ENCODE measurements around the gene FUBP3. TPM values are rescaled to one million over a fixed set of nuclear protein-coding genes. Genes with fewer than 3 reads are reported as not detected.

Gene FUBP3
- polyA plus RNA-seq, 2 of the 4 experiments (the other 2 are of a cell fraction) = 43.5 to 67.7 TPM

GRCh38 chr9:130659699-130660248, 80.4 kb downstream of the FUBP3 start:
- no peak for ATAC-seq
- H3K9me3 ChIP-seq = no peaks in the 10 kb centered on the region
- POLR2A ChIA-PET = no interaction called here
- peak overlapping the region; percentile 48 for H3K4me3 ChIP-seq
- FAIRE-seq = no peak
- DNase-seq (ENCODE audit: low read depth in 1 of 2, low spot score in 1 of 2) = no peak
- TF ChIP-seq E2F6 (IDR thresholded peaks at IDR 0.05; ENCODE audit: borderline replicate concordance, low read depth) (no peak), HDAC2 (IDR thresholded peaks at IDR 0.05) (no peak), HOXB13 (CRISPR knock-in tag; IDR thresholded peaks at IDR 0.05; ENCODE audit: low read depth) (no peak), POLR2A (IDR thresholded peaks at IDR 0.05; ENCODE audit: low read length) (no peak), HOXA7 (CRISPR knock-in tag; IDR thresholded peaks at IDR 0.05) (no peak), HOXB5 (CRISPR knock-in tag; IDR thresholded peaks at IDR 0.05) (no peak), BCL3 (IDR thresholded peaks at IDR 0.05) (no peak), NPAS2 (CRISPR knock-in tag; IDR thresholded peaks at IDR 0.05; ENCODE audit: borderline replicate concordance) (no peak), CEBPB (IDR thresholded peaks at IDR 0.05) (no peak), ATOH8 (CRISPR knock-in tag; IDR thresholded peaks at IDR 0.05; ENCODE audit: low read depth) (no peak), HES2 (IDR thresholded peaks at IDR 0.05) (no peak), CBX8 (IDR thresholded peaks at IDR 0.05) (no peak), NR3C1 (IDR thresholded peaks at IDR 0.05) (no peak)
- CTCF ChIA-PET = interaction anchor here (1.3 kb wide), 1 partner anchor 23 kb away, joined by 5 read pairs; no protein-coding TSS in a partner anchor
- 45% methylated on average over 36 of the region's 58 CpGs for WGBS (ENCODE audit: missing lambda C conversion rate)
- no peak overlapping the region for H3K27ac ChIP-seq
- H3K4me2 ChIP-seq = peak overlapping the region; percentile 98
- H3K4me1 ChIP-seq = peaks cover 25% of the 10 kb centered on the region

GRCh38 chr9:130660326-130660682, 80.9 kb downstream of the FUBP3 start:
- FAIRE-seq = no peak
- TF ChIP-seq ATOH8 (CRISPR knock-in tag; IDR thresholded peaks at IDR 0.05; ENCODE audit: low read depth) (no peak), CHD2 (IDR thresholded peaks at IDR 0.05; ENCODE audit: low read length, partially characterized antibody) (no peak), ELK1 (IDR thresholded peaks at IDR 0.05; ENCODE audit: low read depth, low read length) (no peak), MYC (IDR thresholded peaks at IDR 0.05; ENCODE audit: borderline replicate concordance, low read length) (no peak), KDM1A (IDR thresholded peaks at IDR 0.05; ENCODE audit: low read depth) (no peak), MAFK (IDR thresholded peaks at IDR 0.05; ENCODE audit: partially characterized antibody) (no peak), HES2 (IDR thresholded peaks at IDR 0.05) (no peak), USF2 (IDR thresholded peaks at IDR 0.05) (no peak), RCOR1 (IDR thresholded peaks at IDR 0.05; ENCODE audit: low read depth, low read length) (no peak), MAX (IDR thresholded peaks at IDR 0.05) (no peak), HOXB5 (CRISPR knock-in tag; IDR thresholded peaks at IDR 0.05) (no peak), EHF (CRISPR knock-in tag; IDR thresholded peaks at IDR 0.05) (no peak), CBX2 (IDR thresholded peaks at IDR 0.05; ENCODE audit: borderline replicate concordance, low read depth) (no peak), REST (IDR thresholded peaks at IDR 0.05) (no peak), FOSB (CRISPR knock-in tag; IDR thresholded peaks at IDR 0.05) (no peak), RFX5 (IDR thresholded peaks at IDR 0.05) (no peak)
- DNase-seq (ENCODE audit: low read depth in 1 of 2, low spot score in 1 of 2) = no peak
- peaks cover 30% of the 10 kb centered on the region for H3K4me1 ChIP-seq
- H3K27ac ChIP-seq = peak overlapping the region; percentile 9 to 63; a peak in 3 of 6 replicates
- peak overlapping the region; percentile 98 for H3K4me2 ChIP-seq
- H3K4me3 ChIP-seq = peak overlapping the region; percentile 48
- 12% methylated on average over 15 of the region's 33 CpGs for WGBS (ENCODE audit: missing lambda C conversion rate)
- CTCF ChIA-PET = interaction anchor here (1.3 kb wide), 1 partner anchor 22 kb away, joined by 5 read pairs; no protein-coding TSS in a partner anchor
- no peaks in the 10 kb centered on the region for H3K9me3 ChIP-seq
- no peak for ATAC-seq
- POLR2A ChIA-PET = no interaction called here

All from A549 (cell line).